Mesothelial cell of epicardium (in vitro differentiated cells): ENCODE results near the gene PLCXD1. TPM values are rescaled to one million over a fixed set of nuclear protein-coding genes. Genes with fewer than 3 reads are reported as not detected.

Source experiments
- DNase-seq, 2 experiments: peaks; one replicate each; pipeline ENCODE4 v3.0.0; 2021; ENCODE audit warnings: low spot score in 2 of 2; ENCODE audit not compliant: unreplicated experiment in 2 of 2
- H3K27ac Mint-ChIP-seq: 2 replicates; pipeline ENCODE4 v1.8.0; 2021; ENCODE audit warnings: mixed read lengths
- H3K27me3 Mint-ChIP-seq: 2 replicates; pipeline ENCODE4 v1.8.0; 2021; ENCODE audit warnings: low read depth, mixed read lengths
- H3K36me3 Mint-ChIP-seq: 2 replicates; pipeline ENCODE4 v1.8.0; 2021; ENCODE audit warnings: mixed read lengths
- H3K4me1 Mint-ChIP-seq: 2 replicates; pipeline ENCODE4 v1.8.0; 2021; ENCODE audit warnings: mixed read lengths
- H3K4me3 Mint-ChIP-seq: 2 replicates; pipeline ENCODE4 v1.8.0; 2021; ENCODE audit warnings: mild to moderate bottlenecking, moderate library complexity, mixed read lengths
- H3K9me3 Mint-ChIP-seq: 2 replicates; pipeline ENCODE4 v1.8.0; 2021; ENCODE audit warnings: mixed read lengths
- total RNA-seq: library from RNA; stranded (reverse); gene quantifications from 3 replicates; pipeline ENCODE4 v1.2.1, GENCODE V29; 2021
- TF ChIP-seq, protein P1 (sequence below): fragments of 200-600 bp; sonication (generic); IDR thresholded peaks from one replicate; pipeline ENCODE4 v1.5.0; 2021; ENCODE audit warnings: antibody characterized with exemption; ENCODE audit not compliant: unreplicated experiment

PLCXD1 gene
- total RNA-seq, 1 donor from 2014 or later = 35.0 TPM

DNA sequence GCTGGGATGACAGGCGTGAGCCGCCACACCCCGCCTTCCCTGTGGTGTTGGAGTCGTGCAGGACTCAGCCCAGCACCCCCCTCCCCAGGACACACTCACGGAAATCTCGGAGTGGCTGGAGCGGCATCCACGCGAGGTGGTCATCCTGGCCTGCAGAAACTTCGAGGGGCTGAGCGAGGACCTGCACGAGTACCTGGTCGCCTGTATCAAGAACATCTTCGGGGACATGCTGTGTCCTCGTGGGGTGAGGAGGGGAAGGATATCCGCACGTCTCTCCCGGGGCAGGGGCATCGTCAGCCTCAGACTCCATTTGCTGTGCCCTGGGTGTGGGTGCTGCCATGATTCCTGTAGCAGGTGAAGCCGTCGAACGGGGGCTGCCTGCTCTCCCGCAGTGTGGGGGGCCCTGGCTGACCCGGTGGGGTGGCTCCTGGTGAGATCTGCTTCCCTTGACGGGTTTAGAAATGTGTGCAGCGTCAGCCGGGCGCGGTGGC lies 10.3 kb downstream of the PLCXD1 start:
- H3K27me3 Mint-ChIP-seq = no peaks in the 10 kb centered on the region
- peaks cover 6% of the 10 kb centered on the region for H3K9me3 Mint-ChIP-seq
- H3K36me3 Mint-ChIP-seq = peaks cover 35% of the 10 kb centered on the region
- no peak for DNase-seq
- H3K4me3 Mint-ChIP-seq = no peak overlapping the region
- peaks cover 4% of the 10 kb centered on the region for H3K4me1 Mint-ChIP-seq
- no peak overlapping the region for H3K27ac Mint-ChIP-seq
- TF ChIP-seq, protein P1, sequence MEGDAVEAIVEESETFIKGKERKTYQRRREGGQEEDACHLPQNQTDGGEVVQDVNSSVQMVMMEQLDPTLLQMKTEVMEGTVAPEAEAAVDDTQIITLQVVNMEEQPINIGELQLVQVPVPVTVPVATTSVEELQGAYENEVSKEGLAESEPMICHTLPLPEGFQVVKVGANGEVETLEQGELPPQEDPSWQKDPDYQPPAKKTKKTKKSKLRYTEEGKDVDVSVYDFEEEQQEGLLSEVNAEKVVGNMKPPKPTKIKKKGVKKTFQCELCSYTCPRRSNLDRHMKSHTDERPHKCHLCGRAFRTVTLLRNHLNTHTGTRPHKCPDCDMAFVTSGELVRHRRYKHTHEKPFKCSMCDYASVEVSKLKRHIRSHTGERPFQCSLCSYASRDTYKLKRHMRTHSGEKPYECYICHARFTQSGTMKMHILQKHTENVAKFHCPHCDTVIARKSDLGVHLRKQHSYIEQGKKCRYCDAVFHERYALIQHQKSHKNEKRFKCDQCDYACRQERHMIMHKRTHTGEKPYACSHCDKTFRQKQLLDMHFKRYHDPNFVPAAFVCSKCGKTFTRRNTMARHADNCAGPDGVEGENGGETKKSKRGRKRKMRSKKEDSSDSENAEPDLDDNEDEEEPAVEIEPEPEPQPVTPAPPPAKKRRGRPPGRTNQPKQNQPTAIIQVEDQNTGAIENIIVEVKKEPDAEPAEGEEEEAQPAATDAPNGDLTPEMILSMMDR = no peak

DNA sequence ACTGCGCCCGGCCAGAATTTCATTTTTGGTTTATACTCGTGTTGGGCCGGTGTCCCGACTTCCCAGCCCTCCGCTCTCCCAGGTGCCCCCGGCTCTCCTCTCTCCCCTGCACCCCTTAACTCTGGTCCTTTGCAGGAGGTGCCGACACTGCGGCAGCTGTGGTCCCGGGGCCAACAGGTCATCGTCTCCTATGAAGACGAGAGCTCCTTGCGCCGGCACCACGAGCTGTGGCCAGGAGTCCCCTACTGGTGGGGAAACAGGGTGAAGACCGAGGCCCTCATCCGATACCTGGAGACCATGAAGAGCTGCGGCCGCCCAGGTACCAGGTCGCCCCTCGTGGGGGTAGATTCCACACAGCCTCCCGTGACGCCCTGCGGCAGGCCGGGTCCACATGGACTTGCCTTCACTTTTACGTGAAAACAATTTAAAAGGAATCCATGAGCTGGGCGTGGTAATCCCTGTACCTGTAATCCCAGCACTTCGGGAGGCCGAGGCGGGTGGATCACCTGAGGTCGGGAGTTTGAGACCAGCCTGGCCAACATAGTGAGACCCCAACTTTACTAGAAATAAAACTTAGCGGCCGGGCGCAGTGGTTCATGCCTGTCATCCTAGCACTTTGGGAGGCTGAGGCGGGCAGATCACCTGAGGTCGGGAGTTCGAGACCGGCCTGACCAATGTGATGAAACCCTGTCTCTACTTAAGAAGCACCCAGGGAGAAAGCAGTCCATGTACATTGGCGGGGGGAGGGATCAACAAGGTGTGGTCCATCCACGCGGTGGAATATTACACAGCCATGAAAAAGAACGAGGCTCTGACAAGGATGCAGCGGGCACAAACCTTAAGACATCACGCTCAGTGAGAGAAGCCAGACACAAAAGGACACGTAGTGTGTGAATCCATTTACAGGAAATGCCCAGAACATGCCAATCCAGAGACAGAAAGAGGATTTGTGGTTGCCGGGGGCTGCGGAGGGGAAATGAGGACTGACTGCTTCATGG lies 12.0 kb downstream of the PLCXD1 start:
- no peak overlapping the region for H3K4me3 Mint-ChIP-seq
- H3K27ac Mint-ChIP-seq = no peak overlapping the region
- peaks cover 9% of the 10 kb centered on the region for H3K9me3 Mint-ChIP-seq
- TF ChIP-seq, protein P1 = no peak
- H3K4me1 Mint-ChIP-seq = no peaks in the 10 kb centered on the region
- no peaks in the 10 kb centered on the region for H3K27me3 Mint-ChIP-seq
- peaks cover 38% of the 10 kb centered on the region for H3K36me3 Mint-ChIP-seq
- no peak for DNase-seq

DNA sequence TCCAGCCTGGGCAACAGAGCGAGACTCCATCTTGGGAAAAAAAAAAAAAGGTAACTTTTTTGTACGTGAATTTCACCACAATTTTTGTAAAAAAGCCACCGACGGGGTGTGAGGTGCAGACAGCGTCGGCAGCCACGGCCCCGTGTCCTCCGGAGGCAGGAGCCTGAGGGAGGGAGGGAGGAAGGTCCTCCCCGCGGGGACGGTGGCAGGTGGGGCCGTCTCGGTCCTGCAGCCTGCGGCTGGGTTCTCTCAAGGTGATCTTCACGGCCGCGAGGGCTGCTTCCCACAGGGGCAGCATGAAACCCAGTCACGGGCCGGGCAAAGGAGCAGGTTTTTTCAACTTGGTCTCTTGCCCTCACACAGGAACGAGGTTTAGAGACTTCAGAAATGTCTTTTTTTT lies 14.0 kb downstream of the PLCXD1 start:
- Mint-ChIP-seq H3K4me1 (no peaks in the 10 kb centered on the region), H3K4me3 (no peak overlapping the region), H3K27ac (no peak overlapping the region), H3K36me3 (peaks cover 44% of the 10 kb centered on the region), H3K9me3 (peaks cover 9% of the 10 kb centered on the region), H3K27me3 (no peaks in the 10 kb centered on the region)
- TF ChIP-seq, protein P1 = no peak
- no peak for DNase-seq

DNA sequence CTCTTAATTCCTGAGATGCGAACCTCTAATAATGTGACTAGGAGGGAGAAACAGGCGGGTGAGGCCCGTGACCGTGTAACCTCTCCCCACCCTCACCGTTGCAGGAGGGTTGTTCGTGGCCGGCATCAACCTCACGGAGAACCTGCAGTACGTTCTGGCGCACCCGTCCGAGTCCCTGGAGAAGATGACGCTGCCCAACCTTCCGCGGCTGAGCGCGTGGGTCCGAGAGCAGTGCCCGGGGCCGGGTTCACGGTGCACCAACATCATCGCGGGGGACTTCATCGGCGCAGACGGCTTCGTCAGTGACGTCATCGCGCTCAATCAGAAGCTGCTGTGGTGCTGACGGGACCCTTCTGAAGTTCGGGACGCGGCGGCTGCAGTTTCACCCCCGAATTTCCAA lies 17.8 kb downstream of the PLCXD1 start:
- Mint-ChIP-seq H3K36me3 (peaks cover 48% of the 10 kb centered on the region), H3K27me3 (no peaks in the 10 kb centered on the region), H3K4me1 (no peaks in the 10 kb centered on the region), H3K27ac (no peak overlapping the region), H3K4me3 (no peak overlapping the region), H3K9me3 (peaks cover 10% of the 10 kb centered on the region)
- DNase-seq = no peak
- TF ChIP-seq, protein P1 = no peak

DNA sequence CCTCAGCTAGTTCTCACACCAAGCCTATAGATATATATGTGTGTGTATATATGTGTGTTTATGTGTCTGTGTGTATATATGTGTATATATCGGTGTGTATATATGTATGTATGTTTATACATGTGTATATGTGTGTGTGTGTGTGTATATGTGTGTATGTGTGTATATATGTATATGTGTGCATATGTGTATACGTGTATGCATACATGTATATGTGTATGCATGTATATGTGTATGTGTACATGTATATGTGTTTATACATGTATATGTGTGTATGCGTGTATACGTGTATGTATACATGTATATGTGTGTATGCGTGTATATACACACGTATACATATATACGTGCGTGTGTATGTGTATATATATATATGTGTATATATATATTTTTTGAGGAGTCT lies 19.2 kb downstream of the PLCXD1 start:
- H3K9me3 Mint-ChIP-seq = peaks cover 10% of the 10 kb centered on the region
- no peaks in the 10 kb centered on the region for H3K4me1 Mint-ChIP-seq
- peaks cover 55% of the 10 kb centered on the region for H3K36me3 Mint-ChIP-seq
- H3K27ac Mint-ChIP-seq = no peak overlapping the region
- TF ChIP-seq, protein P1 = no peak
- DNase-seq = no peak
- no peak overlapping the region for H3K4me3 Mint-ChIP-seq
- no peaks in the 10 kb centered on the region for H3K27me3 Mint-ChIP-seq
